B cell (primary cell): Measurements from ENCODE around the gene HMGCS1. TPM values are rescaled to one million over a fixed set of nuclear protein-coding genes. Genes with fewer than 3 reads are reported as not detected.

Experiments
- ATAC-seq: fragments of 200-7000 bp; cut with Tn5 transposase; one replicate; pipeline ENCODE4 v1.10.0; 2021; ENCODE audit warnings: low read depth, mild to moderate bottlenecking, moderate number of reproducible peaks, moderate library complexity
- CTCF ChIA-PET: fragments of 350-600 bp; sonication (Branson Sonifier 250); formaldehyde crosslinking; loops from one replicate; lab custom pipeline; 2021; ENCODE audit warnings: antibody characterized with exemption, inconsistent platforms; lab: Charles Lee
- POLR2A ChIA-PET: fragments of 350-600 bp; sonication (Branson Sonifier 250); formaldehyde crosslinking; loops from one replicate; lab custom pipeline; 2021; ENCODE audit warnings: antibody characterized with exemption; lab: Charles Lee
- DNase-seq: peaks from one replicate; pipeline ENCODE4 v3.0.0; 2013
- H2AFZ ChIP-seq: 2 replicates; pipeline ENCODE4 v1.6.1; 2012; ENCODE audit warnings: mild to moderate bottlenecking, low read depth, low read length; ENCODE audit not compliant: insufficient read depth, poor library complexity, severe bottlenecking
- H3K27ac ChIP-seq, 2 donors: 1 replicate in 1 of 2; 2 replicates in 1 of 2; pipeline ENCODE4 v1.5.1; 2012 to 2013; ENCODE audit warnings: low read length in 2 of 2, mild to moderate bottlenecking in 2 of 2, moderate library complexity in 1 of 2
- H3K27me3 ChIP-seq, 4 experiments: fragments of 200-600 bp in 1 of 4; sonication (generic) in 1 of 4; replicated peaks in 1 of 4; 1 replicate in 2 of 4; 2 replicates in 2 of 4; pipeline versions ENCODE4 v1.6.1 to v1.7.0; 2013 to 2016; ENCODE audit warnings: low read length in 3 of 4, mild to moderate bottlenecking in 2 of 4, mixed read lengths in 1 of 4, moderate library complexity in 1 of 4; ENCODE audit not compliant: insufficient read depth in 4 of 4, control insufficient read depth in 3 of 4; ENCODE audit errors: control extremely low read depth in 1 of 4
- H3K36me3 ChIP-seq, 2 experiments: replicated peaks in 1 of 2; 1 replicate in 1 of 2; 2 replicates in 1 of 2; pipeline versions ENCODE4 v1.6.1 to v1.7.1; 2013; ENCODE audit warnings: low read length in 1 of 2; ENCODE audit not compliant: insufficient read depth in 2 of 2, control insufficient read depth in 1 of 2; ENCODE audit errors: control extremely low read depth in 1 of 2, extremely low read depth in 1 of 2
- H3K4me1 ChIP-seq, 2 donors: fragments of 200-600 bp in 1 of 2; sonication (generic) in 1 of 2; 1 replicate in 1 of 2; 2 replicates in 1 of 2; pipeline versions ENCODE4 v1.5.1 to v1.6.1; 2013 to 2017; ENCODE audit warnings: low read length in 2 of 2; ENCODE audit not compliant: control insufficient read depth in 2 of 2, insufficient read depth in 2 of 2
- H3K4me2 ChIP-seq: replicated peaks from 2 replicates; pipeline ENCODE3; 2012; ENCODE audit warnings: mild to moderate bottlenecking, low read depth, low read length; ENCODE audit not compliant: poor library complexity, severe bottlenecking
- H3K4me3 ChIP-seq, 5 experiments: fragments of 200-600 bp in 1 of 5; sonication (generic) in 1 of 5; 1 replicate in 3 of 5; 2 replicates in 2 of 5; pipeline versions ENCODE4 v1.5.1 to v1.7.0; 2011 to 2016; ENCODE audit warnings: low read length in 4 of 5, mild to moderate bottlenecking in 4 of 5, low read depth in 2 of 5, control low read depth in 1 of 5, moderate library complexity in 1 of 5; ENCODE audit not compliant: insufficient read depth in 1 of 5; ENCODE audit errors: control extremely low read depth in 1 of 5, extremely low read depth in 1 of 5
- H3K79me2 ChIP-seq: fragments of 200-600 bp; sonication (generic); one replicate; pipeline ENCODE4 v1.6.0; 2016; ENCODE audit warnings: low read length; ENCODE audit not compliant: control insufficient read depth, insufficient read depth
- H3K9ac ChIP-seq: fragments of 200-600 bp; sonication (generic); 2 replicates; pipeline ENCODE4 v1.6.1; 2017; ENCODE audit warnings: mild to moderate bottlenecking, low read length, moderate library complexity
- H3K9me3 ChIP-seq, 3 donors: one replicate each; pipeline versions ENCODE4 v1.6.1 to v1.7.1; 2013; ENCODE audit warnings: low read length in 2 of 3; ENCODE audit not compliant: control insufficient read depth in 2 of 3, insufficient read depth in 1 of 3; ENCODE audit errors: control extremely low read depth in 1 of 3
- H4K20me1 ChIP-seq: 2 replicates; pipeline ENCODE4 v1.6.0; 2012; ENCODE audit warnings: mild to moderate bottlenecking, low read length; ENCODE audit not compliant: insufficient read depth, control insufficient read depth, poor library complexity, severe bottlenecking
- H3K27ac Mint-ChIP-seq: one replicate; pipeline ENCODE4 v1.8.0; 2021; ENCODE audit warnings: mixed read lengths
- H3K27me3 Mint-ChIP-seq: one replicate; pipeline ENCODE4 v1.8.0; 2021; ENCODE audit warnings: mixed read lengths
- H3K4me1 Mint-ChIP-seq: one replicate; pipeline ENCODE4 v1.8.0; 2021; ENCODE audit warnings: mixed read lengths
- H3K4me3 Mint-ChIP-seq: one replicate; pipeline ENCODE4 v1.8.0; 2021; ENCODE audit warnings: mixed read lengths
- H3K9me3 Mint-ChIP-seq: one replicate; pipeline ENCODE4 v1.8.0; 2022; ENCODE audit warnings: mixed read lengths; ENCODE audit not compliant: insufficient read depth
- CTCF ChIP-seq: fragments of 200-600 bp; IDR thresholded peaks from one replicate; pipeline ENCODE4 v1.8.0; 2022; ENCODE audit warnings: antibody characterized with exemption, mild to moderate bottlenecking
- EZH2 ChIP-seq: IDR thresholded peaks from 2 replicates; pipeline ENCODE4 v1.6.1; 2012; ENCODE audit warnings: borderline replicate concordance, low read depth, mild to moderate bottlenecking, moderate library complexity, low read length; ENCODE audit not compliant: insufficient read depth, poor library complexity, severe bottlenecking
- WGBS: methylation state at CpG from one replicate; pipeline ENCODE4 v1.1.5; 2013; ENCODE audit warnings: missing lambda C conversion rate; ENCODE audit not compliant: insufficient coverage; 5-methylcytosine and 5-hydroxymethylcytosine counted together
- intact Hi-C: fragments of 100-400 bp; cut with micrococcal nuclease; formaldehyde crosslinking; loops from one replicate; pipeline ENCODE4 v1.10.0; 2022
- polyA plus RNA-seq: library from polyadenylated mRNA; depleted of rRNA; stranded (reverse); fragments of >200 nt; gene quantifications from 2 replicates; pipeline ENCODE4 v1.2.3, GENCODE V29; 2012
- total RNA-seq, 2 donors: library from RNA; stranded (reverse); fragments of 120-200 nt in 1 of 2; gene quantifications; 1 replicate in 1 of 2; 2 replicates in 1 of 2; pipeline versions ENCODE4 v1.2.3 to v1.2.4, GENCODE V29; 2013 to 2022

Gene HMGCS1
- total and polyA plus RNA-seq, 2 donors (not counting 1 experiment from before 2014, with no cell fraction given): 16.3 to 68.7 TPM

GRCh38 chr5:43303242-43303641, 10.0 kb downstream of the HMGCS1 start:
- Histone ChIP-seq H3K79me2 (peaks cover 89% of the 10 kb centered on the region), H4K20me1 (peaks cover 50% of the 10 kb centered on the region), H3K4me2 (no peak overlapping the region), H3K9ac (no peak overlapping the region), H3K9me3 (no peaks in the 10 kb centered on the region), H3K36me3 (peaks cover 11 to 18% of the 10 kb centered on the region in 2 experiments), H3K27ac (no peak overlapping the region), H3K4me1 (peaks cover 0 to 19% of the 10 kb centered on the region in 2 donors), H3K4me3 (no peak overlapping the region), H2AFZ (no peak overlapping the region), H3K27me3 (no peaks in the 10 kb centered on the region)
- Mint-ChIP-seq H3K27ac (no peak overlapping the region), H3K9me3 (no peaks in the 10 kb centered on the region), H3K27me3 (no peaks in the 10 kb centered on the region), H3K4me3 (no peak overlapping the region), H3K4me1 (peaks cover 40% of the 10 kb centered on the region)
- 95% methylated on average over 4 of the region's 4 CpGs for WGBS
- ChIA-PET CTCF (interaction anchor here (1.7 kb wide), 1 partner anchor 394 kb away, joined by 6 read pairs; no protein-coding TSS in a partner anchor), POLR2A (interaction anchor here (1.4 kb wide), 1 partner anchor 10 kb away, joined by 3 read pairs; the partner anchor contains the start of gene HMGCS1)
- DNase-seq: no peak
- TF ChIP-seq CTCF (no peak), EZH2 (no peak)
- intact Hi-C loops: no loop called here
- no peak for ATAC-seq

- no peak overlapping the region for H3K4me3 ChIP-seq
- H3K36me3 ChIP-seq: peaks cover 13 to 26% of the 10 kb centered on the region in 2 experiments
- H3K9me3 ChIP-seq: no peaks in the 10 kb centered on the region
- no peak overlapping the region for H3K9ac ChIP-seq
- ChIA-PET POLR2A (no interaction called here), CTCF (interaction anchor here (1.7 kb wide), 1 partner anchor 394 kb away, joined by 6 read pairs; no protein-coding TSS in a partner anchor)
- Mint-ChIP-seq H3K27ac (no peak overlapping the region), H3K9me3 (no peaks in the 10 kb centered on the region), H3K4me1 (peaks cover 36% of the 10 kb centered on the region), H3K4me3 (no peak overlapping the region), H3K27me3 (no peaks in the 10 kb centered on the region)
- H3K27me3 ChIP-seq: no peaks in the 10 kb centered on the region
- intact Hi-C loops: no loop called here
- H3K4me1 ChIP-seq: peaks cover 0 to 19% of the 10 kb centered on the region in 2 donors
- DNase-seq (no peak), ATAC-seq (no peak)
- H3K4me2 ChIP-seq: no peak overlapping the region
- TF ChIP-seq EZH2: no peak
- no peak for TF ChIP-seq CTCF
- no peak overlapping the region for H2AFZ ChIP-seq
- peaks cover 53% of the 10 kb centered on the region for H4K20me1 ChIP-seq
- peaks cover 83% of the 10 kb centered on the region for H3K79me2 ChIP-seq
- 100% methylated on average over 3 of the region's 3 CpGs for WGBS
- H3K27ac ChIP-seq: no peak overlapping the region
Measured at GRCh38 chr5:43302481-43302880, 10.7 kb downstream of the HMGCS1 start.
